ENCODE data around the gene DNASE2.
"Not testable (repeated sequence)": the region's sequence is repeated elsewhere in the genome, so short reads cannot be mapped to it uniquely, and the experiment has no call there.

Gene DNASE2

GRCh38 chr19:12858041-12858928 lies 23.0 kb downstream of the DNASE2 start:
- TF ChIP-seq CTCF (conservative IDR thresholded peaks at IDR 0.05; ENCODE audit: low read length): no peak
- DNase-seq (ENCODE audit: low read depth): no peak
- H3K4me3 ChIP-seq (ENCODE audit: low read length): no peak overlapping the region

- DNase-seq (ENCODE audit: low read depth): no peak
These were observed 24.6 kb downstream of the DNASE2 start for GRCh38 chr19:12856653-12857052.

GRCh38 chr19:12847159-12848139 lies 33.8 kb downstream of the DNASE2 start:
- peak; percentile 64 for TF ChIP-seq CTCF (conservative IDR thresholded peaks at IDR 0.05; ENCODE audit: low read length)
- peak overlapping the region; percentile 33 for H3K4me3 ChIP-seq (ENCODE audit: low read length)
- DNase-seq (ENCODE audit: low read depth): peak; percentile 67

More at GRCh38 chr19:12856653-12857052, 24.6 kb downstream of the DNASE2 start:
- no peak overlapping the region for H3K4me3 ChIP-seq (ENCODE audit: low read length)
- no peak for TF ChIP-seq CTCF (conservative IDR thresholded peaks at IDR 0.05; ENCODE audit: low read length)

- H3K4me3 ChIP-seq (ENCODE audit: low read length); DNase-seq (ENCODE audit: low read depth): not testable (repeated sequence)
These were observed 34.6 kb downstream of the DNASE2 start for GRCh38 chr19:12846613-12847012.

- no peak for TF ChIP-seq CTCF (conservative IDR thresholded peaks at IDR 0.05; ENCODE audit: low read length)
- no peak for DNase-seq (ENCODE audit: low read depth)
These were observed 37.1 kb downstream of the DNASE2 start for GRCh38 chr19:12843999-12844732.

GRCh38 chr19:12843328-12843727 lies 37.9 kb downstream of the DNASE2 start:
- no peak for TF ChIP-seq CTCF (conservative IDR thresholded peaks at IDR 0.05; ENCODE audit: low read length)
- H3K4me3 ChIP-seq (ENCODE audit: low read length): no peak overlapping the region
- no peak for DNase-seq (ENCODE audit: low read depth)

More at GRCh38 chr19:12843999-12844732, 37.1 kb downstream of the DNASE2 start:
- no peak overlapping the region for H3K4me3 ChIP-seq (ENCODE audit: low read length)

GRCh38 chr19:12842511-12842910 lies 38.7 kb downstream of the DNASE2 start:
- no peak for TF ChIP-seq CTCF (conservative IDR thresholded peaks at IDR 0.05; ENCODE audit: low read length)

More at GRCh38 chr19:12842511-12842910, 38.7 kb downstream of the DNASE2 start:
- no peak for DNase-seq (ENCODE audit: low read depth)
- H3K4me3 ChIP-seq (ENCODE audit: low read length): no peak overlapping the region

Data from AG10803 (cell line).